ENCODE results near the gene HTR3B.

- TF ChIP-seq POLR2A (IDR thresholded peaks at IDR 0.05) (no peak), EP300 (IDR thresholded peaks at IDR 0.05) (no peak), POLR2AphosphoS5 (IDR thresholded peaks at IDR 0.05) (no peak)
- TF ChIP-seq, protein P1, sequence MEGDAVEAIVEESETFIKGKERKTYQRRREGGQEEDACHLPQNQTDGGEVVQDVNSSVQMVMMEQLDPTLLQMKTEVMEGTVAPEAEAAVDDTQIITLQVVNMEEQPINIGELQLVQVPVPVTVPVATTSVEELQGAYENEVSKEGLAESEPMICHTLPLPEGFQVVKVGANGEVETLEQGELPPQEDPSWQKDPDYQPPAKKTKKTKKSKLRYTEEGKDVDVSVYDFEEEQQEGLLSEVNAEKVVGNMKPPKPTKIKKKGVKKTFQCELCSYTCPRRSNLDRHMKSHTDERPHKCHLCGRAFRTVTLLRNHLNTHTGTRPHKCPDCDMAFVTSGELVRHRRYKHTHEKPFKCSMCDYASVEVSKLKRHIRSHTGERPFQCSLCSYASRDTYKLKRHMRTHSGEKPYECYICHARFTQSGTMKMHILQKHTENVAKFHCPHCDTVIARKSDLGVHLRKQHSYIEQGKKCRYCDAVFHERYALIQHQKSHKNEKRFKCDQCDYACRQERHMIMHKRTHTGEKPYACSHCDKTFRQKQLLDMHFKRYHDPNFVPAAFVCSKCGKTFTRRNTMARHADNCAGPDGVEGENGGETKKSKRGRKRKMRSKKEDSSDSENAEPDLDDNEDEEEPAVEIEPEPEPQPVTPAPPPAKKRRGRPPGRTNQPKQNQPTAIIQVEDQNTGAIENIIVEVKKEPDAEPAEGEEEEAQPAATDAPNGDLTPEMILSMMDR (IDR thresholded peaks at IDR 0.05) = no peak
Observed at GRCh38 chr11:113901141-113901540, 3.5 kb upstream of the HTR3B start.
